ENCODE results near the gene TRAP1.

DNA sequence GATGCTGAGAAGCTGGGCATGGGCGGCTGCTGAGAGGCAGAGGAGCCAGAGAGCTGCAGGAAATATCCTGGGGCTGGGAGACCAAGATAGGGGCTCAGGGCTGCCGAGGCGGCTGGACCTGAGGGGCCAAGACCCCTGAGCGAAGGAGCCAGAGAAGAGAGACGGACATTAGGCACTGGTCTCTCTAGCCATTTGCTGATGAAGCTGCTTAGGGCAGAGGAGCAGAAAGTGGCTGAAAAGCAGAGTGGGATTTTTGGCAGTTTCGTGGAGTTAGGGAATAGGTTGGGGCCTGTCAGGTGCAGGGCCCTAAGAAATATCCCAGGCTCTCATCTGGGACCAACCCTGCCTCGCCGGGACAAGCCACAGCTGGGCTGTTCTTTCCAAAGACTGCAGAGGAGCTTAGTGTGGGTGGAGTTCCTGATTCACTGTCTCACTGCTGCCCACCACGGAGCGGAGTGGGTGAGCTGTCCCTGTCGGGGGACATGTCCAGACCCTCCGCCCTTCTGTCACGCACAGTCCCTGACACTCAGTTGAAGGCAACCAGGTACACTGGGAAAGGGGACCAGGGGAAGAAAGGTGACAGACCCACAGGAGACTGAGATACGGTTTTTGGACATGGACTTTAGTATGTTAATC, 74.1 kb downstream of the TRAP1 start:
- TF ChIP-seq, protein P1, sequence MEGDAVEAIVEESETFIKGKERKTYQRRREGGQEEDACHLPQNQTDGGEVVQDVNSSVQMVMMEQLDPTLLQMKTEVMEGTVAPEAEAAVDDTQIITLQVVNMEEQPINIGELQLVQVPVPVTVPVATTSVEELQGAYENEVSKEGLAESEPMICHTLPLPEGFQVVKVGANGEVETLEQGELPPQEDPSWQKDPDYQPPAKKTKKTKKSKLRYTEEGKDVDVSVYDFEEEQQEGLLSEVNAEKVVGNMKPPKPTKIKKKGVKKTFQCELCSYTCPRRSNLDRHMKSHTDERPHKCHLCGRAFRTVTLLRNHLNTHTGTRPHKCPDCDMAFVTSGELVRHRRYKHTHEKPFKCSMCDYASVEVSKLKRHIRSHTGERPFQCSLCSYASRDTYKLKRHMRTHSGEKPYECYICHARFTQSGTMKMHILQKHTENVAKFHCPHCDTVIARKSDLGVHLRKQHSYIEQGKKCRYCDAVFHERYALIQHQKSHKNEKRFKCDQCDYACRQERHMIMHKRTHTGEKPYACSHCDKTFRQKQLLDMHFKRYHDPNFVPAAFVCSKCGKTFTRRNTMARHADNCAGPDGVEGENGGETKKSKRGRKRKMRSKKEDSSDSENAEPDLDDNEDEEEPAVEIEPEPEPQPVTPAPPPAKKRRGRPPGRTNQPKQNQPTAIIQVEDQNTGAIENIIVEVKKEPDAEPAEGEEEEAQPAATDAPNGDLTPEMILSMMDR (IDR thresholded peaks at IDR 0.05) = no peak
- TF ChIP-seq POLR2A (IDR thresholded peaks at IDR 0.05) = no peak
